Endothelial cell of umbilical vein (primary cell): ENCODE results near the gene CKLF. TPM values are rescaled to one million over a fixed set of nuclear protein-coding genes. Genes with fewer than 3 reads are reported as not detected.

Experiments
- BruUV-seq: library from RNA; stranded (reverse); fragments of 400-500 nt; replicated peaks from 2 replicates; lab custom pipeline; 2021; lab: Mats Ljungman, UMichigan
- CTCF ChIA-PET: fragments of 300-600, 350-600 bp; sonication (Branson Sonifier 250); formaldehyde crosslinking; loops from one replicate; lab custom pipeline; 2021; ENCODE audit warnings: antibody characterized with exemption, inconsistent platforms; lab: Charles Lee
- POLR2A ChIA-PET: fragments of 300-600, 350-600 bp; sonication (Branson Sonifier 250); formaldehyde crosslinking; loops from one replicate; lab custom pipeline; 2021; ENCODE audit warnings: antibody characterized with exemption, inconsistent platforms; lab: Charles Lee
- DNase-seq: peaks from one replicate; pipeline ENCODE4 v3.0.0-alpha.2; 2011; ENCODE audit warnings: low read depth, low spot score
- FAIRE-seq: peaks from 2 replicates; lab custom pipeline; 2011; peaks lifted over from hg19 to GRCh38; lab: Jason Lieb, UNC
- H2AFZ ChIP-seq: 2 replicates; pipeline ENCODE4 v1.6.0; 2012; ENCODE audit warnings: low read depth, low read length, control low read depth, inconsistent platforms
- H3K27ac ChIP-seq: 2 replicates; pipeline ENCODE4 v1.5.1; 2011; ENCODE audit warnings: low read depth, mild to moderate bottlenecking, control low read depth, low read length, moderate library complexity; ENCODE audit not compliant: insufficient read depth
- H3K27me3 ChIP-seq, 2 experiments: 2 replicates each; pipeline versions ENCODE4 v1.6.0 to v1.6.1; 2011; ENCODE audit warnings: low read length in 2 of 2, mixed read lengths in 1 of 2; ENCODE audit not compliant: control insufficient read depth in 2 of 2, insufficient read depth in 2 of 2
- H3K36me3 ChIP-seq, 2 experiments: 2 replicates in 1 of 2; 3 replicates in 1 of 2; pipeline ENCODE4 v1.5.1; 2011; ENCODE audit warnings: low read length in 2 of 2, mild to moderate bottlenecking in 1 of 2, moderate library complexity in 1 of 2; ENCODE audit not compliant: control insufficient read depth in 2 of 2, insufficient read depth in 2 of 2; ENCODE audit errors: extremely low read depth in 1 of 2
- H3K4me1 ChIP-seq: 3 replicates; pipeline ENCODE4 v1.5.1; 2011; ENCODE audit warnings: mild to moderate bottlenecking, low read length; ENCODE audit not compliant: control insufficient read depth, insufficient read depth; ENCODE audit errors: extremely low read depth
- H3K4me2 ChIP-seq: 2 replicates; pipeline ENCODE4 v1.6.1; 2011; ENCODE audit warnings: low read length, control low read depth, mixed read lengths; ENCODE audit not compliant: insufficient read depth
- H3K4me3 ChIP-seq, 3 experiments: fragments of 200-600 bp in 1 of 3; sonication (generic), shearing (Covaris generic) in 1 of 3; replicated peaks in 1 of 3; 2 replicates each; pipeline ENCODE4 v1.5.1; 2011 to 2016; ENCODE audit warnings: control low read depth in 3 of 3, low read length in 3 of 3, mild to moderate bottlenecking in 2 of 3, inconsistent platforms in 1 of 3, low read depth in 1 of 3, moderate library complexity in 1 of 3; ENCODE audit not compliant: insufficient read depth in 1 of 3
- H3K79me2 ChIP-seq: 2 replicates; pipeline ENCODE4 v1.6.0; 2012; ENCODE audit warnings: low read length, inconsistent platforms; ENCODE audit not compliant: control insufficient read depth, insufficient read depth
- H3K9ac ChIP-seq: replicated peaks from 2 replicates; pipeline ENCODE3; 2011; ENCODE audit warnings: low read length, control low read depth; ENCODE audit not compliant: insufficient read depth; ENCODE audit errors: extremely low read depth
- H3K9me1 ChIP-seq: replicated peaks from 3 replicates; pipeline ENCODE4 v1.6.0; 2011; ENCODE audit warnings: mild to moderate bottlenecking, low read length; ENCODE audit not compliant: control insufficient read depth, insufficient read depth; ENCODE audit errors: extremely low read depth
- H3K9me3 ChIP-seq: replicated peaks from 2 replicates; pipeline ENCODE4 v1.5.1; 2012; ENCODE audit warnings: low read length, inconsistent platforms; ENCODE audit not compliant: control insufficient read depth, insufficient read depth
- H4K20me1 ChIP-seq: replicated peaks from 2 replicates; pipeline ENCODE3; 2011; ENCODE audit warnings: mild to moderate bottlenecking, low read length; ENCODE audit not compliant: control insufficient read depth, insufficient read depth; ENCODE audit errors: extremely low read depth
- CTCF ChIP-seq, 2 donors: IDR thresholded peaks; 1 replicate in 1 of 2; 2 replicates in 1 of 2; pipeline ENCODE4 v1.5.1; 2011; ENCODE audit warnings: low read length in 2 of 2, mild to moderate bottlenecking in 2 of 2, moderate library complexity in 2 of 2, control low read depth in 1 of 2, inconsistent platforms in 1 of 2, low read depth in 1 of 2; ENCODE audit not compliant: insufficient read depth in 1 of 2; ENCODE audit errors: extremely low read depth in 1 of 2
- EZH2 ChIP-seq: IDR thresholded peaks from 2 replicates; pipeline ENCODE4 v1.6.1; 2012; ENCODE audit warnings: borderline replicate concordance, low read depth, mild to moderate bottlenecking, moderate library complexity, low read length, inconsistent platforms; ENCODE audit not compliant: severe bottlenecking
- FOS ChIP-seq: IDR thresholded peaks from 2 replicates; pipeline ENCODE4 v1.6.1; 2011; ENCODE audit warnings: mild to moderate bottlenecking, low read length, moderate library complexity, borderline replicate concordance; ENCODE audit not compliant: insufficient read depth
- GATA2 ChIP-seq: IDR thresholded peaks from 2 replicates; pipeline ENCODE4 v1.7.0; 2011; ENCODE audit warnings: low read depth, mild to moderate bottlenecking, moderate library complexity, mixed read lengths, low read length; ENCODE audit not compliant: insufficient read length, insufficient read depth
- JUN ChIP-seq: IDR thresholded peaks from 2 replicates; pipeline ENCODE4 v1.6.1; 2011; ENCODE audit warnings: borderline replicate concordance, low read depth; ENCODE audit not compliant: insufficient read length, insufficient read depth
- MAX ChIP-seq: IDR thresholded peaks from 2 replicates; pipeline ENCODE4 v1.6.1; 2011; ENCODE audit not compliant: insufficient read depth, insufficient read length
- MYC ChIP-seq: IDR thresholded peaks from one replicate; pipeline ENCODE4 v1.6.1; 2011; ENCODE audit warnings: mild to moderate bottlenecking, low read depth, low read length
- POLR2A ChIP-seq: IDR thresholded peaks from 2 replicates; pipeline ENCODE4 v1.6.1; 2012; ENCODE audit warnings: low read depth, mild to moderate bottlenecking, control low read depth, low read length
- POLR2AphosphoS5 ChIP-seq: IDR thresholded peaks from 2 replicates; pipeline ENCODE4 v1.6.1; 2012; ENCODE audit warnings: low read depth, mild to moderate bottlenecking, control low read depth, low read length, moderate library complexity; ENCODE audit not compliant: insufficient read depth
- dilution Hi-C: fragments of 300-500 bp; cut with MboI; formaldehyde crosslinking; loops from one replicate; pipeline ENCODE4 v1.15.0; 2019; ENCODE audit warnings: low sequenced_read_pairs; ENCODE audit not compliant: extremely low pct_ligation_motif_present
- intact Hi-C: fragments of 100-400 bp; cut with micrococcal nuclease; formaldehyde crosslinking; loops from one replicate; pipeline ENCODE4 v1.10.0; 2022
- polyA plus RNA-seq, 4 experiments: library from polyadenylated mRNA; depleted of rRNA in 3 of 4; stranded (reverse) in 3 of 4; unstranded in 1 of 4; fragments of >200 nt; gene quantifications; 2 replicates each; pipeline versions ENCODE4 v1.2.1 to v1.2.3, GENCODE V29; 2011 to 2012; ENCODE audit warnings: missing spikeins in 1 of 4
- total RNA-seq: library from RNA; stranded (reverse); gene quantifications from 2 replicates; pipeline ENCODE4 v1.2.3, GENCODE V29; 2021

Gene CKLF
- total and polyA plus RNA-seq, 2 donors (not counting 3 experiments of a cell fraction or from before 2014, with no cell fraction given): 80.0 to 209 TPM

- Histone ChIP-seq H3K79me2 (no peaks in the 10 kb centered on the region), H3K27ac (no peak overlapping the region), H4K20me1 (no peaks in the 10 kb centered on the region), H3K36me3 (no peaks in the 10 kb centered on the region), H3K27me3 (no peaks in the 10 kb centered on the region), H3K9ac (no peak overlapping the region), H2AFZ (no peak overlapping the region), H3K4me3 (no peak overlapping the region), H3K9me3 (no peaks in the 10 kb centered on the region), H3K4me2 (no peak overlapping the region), H3K4me1 (peaks cover 45% of the 10 kb centered on the region), H3K9me1 (no peaks in the 10 kb centered on the region)
- ChIA-PET CTCF (interaction anchor here (0.9 to 4.1 kb wide), 6 partner anchors 11 to 168 kb away, joined by 3 to 32 read pairs (median 8); no protein-coding TSS in a partner anchor), POLR2A (no interaction called here)
- no peak for DNase-seq
- intact Hi-C loops (no loop called here), dilution Hi-C loops (no loop called here)
- no peak for FAIRE-seq
- TF ChIP-seq FOS: no peak
- TF ChIP-seq EZH2: no peak
- TF ChIP-seq GATA2: no peak
- TF ChIP-seq MYC: no peak
- TF ChIP-seq CTCF (IDR thresholded peaks at IDR 0.05; ENCODE audit: extremely low read depth in 1 of 2, insufficient read depth in 1 of 2, low read depth in 1 of 2, low read length in 2 of 2): no peak
- TF ChIP-seq JUN: no peak
- no peak for TF ChIP-seq POLR2AphosphoS5
- TF ChIP-seq POLR2A: no peak
- TF ChIP-seq MAX: no peak
- no TSS peak for BruUV-seq
These were observed 42.1 kb upstream of the CKLF start for GRCh38 chr16:66510298-66510697.
